Activated naive CD8-positive, alpha-beta T cell (primary cell): ENCODE measurements around the gene TEAD4.

Experiments used
- H3K27ac Mint-ChIP-seq: one replicate; pipeline ENCODE4 v1.8.0; 2021; ENCODE audit warnings: mixed read lengths
- H3K27me3 Mint-ChIP-seq: one replicate; pipeline ENCODE4 v1.8.0; 2021; ENCODE audit warnings: mixed read lengths
- H3K36me3 Mint-ChIP-seq: one replicate; pipeline ENCODE4 v1.8.0; 2021; ENCODE audit warnings: mixed read lengths
- H3K4me1 Mint-ChIP-seq: one replicate; pipeline ENCODE4 v1.8.0; 2021; ENCODE audit warnings: low read depth, mixed read lengths
- H3K4me3 Mint-ChIP-seq: one replicate; pipeline ENCODE4 v1.8.0; 2021; ENCODE audit warnings: mild to moderate bottlenecking, mixed read lengths
- H3K9me3 Mint-ChIP-seq: one replicate; pipeline ENCODE4 v1.8.0; 2021; ENCODE audit warnings: low read depth, mixed read lengths

Gene TEAD4

GRCh38 chr12:3003357-3003992 is 44.3 kb downstream of the TEAD4 start:
- Mint-ChIP-seq H3K36me3 (no peaks in the 10 kb centered on the region), H3K27me3 (peaks cover 2% of the 10 kb centered on the region), H3K4me3 (no peak overlapping the region), H3K27ac (no peak overlapping the region), H3K9me3 (no peaks in the 10 kb centered on the region), H3K4me1 (no peaks in the 10 kb centered on the region)

- Mint-ChIP-seq H3K36me3 (no peaks in the 10 kb centered on the region), H3K27me3 (peaks cover 2% of the 10 kb centered on the region), H3K9me3 (no peaks in the 10 kb centered on the region), H3K4me1 (no peaks in the 10 kb centered on the region), H3K27ac (no peak overlapping the region), H3K4me3 (no peak overlapping the region)
Measured at GRCh38 chr12:3004655-3005565, 45.7 kb downstream of the TEAD4 start.

GRCh38 chr12:3005736-3006135 is 46.5 kb downstream of the TEAD4 start:
- no peaks in the 10 kb centered on the region for H3K4me1 Mint-ChIP-seq
- no peak overlapping the region for H3K4me3 Mint-ChIP-seq
- no peak overlapping the region for H3K27ac Mint-ChIP-seq
- no peaks in the 10 kb centered on the region for H3K36me3 Mint-ChIP-seq
- H3K9me3 Mint-ChIP-seq = no peaks in the 10 kb centered on the region
- peaks cover 2% of the 10 kb centered on the region for H3K27me3 Mint-ChIP-seq

GRCh38 chr12:3009780-3010179 is 50.6 kb downstream of the TEAD4 start:
- H3K4me3 Mint-ChIP-seq = no peak overlapping the region
- H3K36me3 Mint-ChIP-seq = no peaks in the 10 kb centered on the region
- no peaks in the 10 kb centered on the region for H3K4me1 Mint-ChIP-seq
- no peaks in the 10 kb centered on the region for H3K9me3 Mint-ChIP-seq
- H3K27me3 Mint-ChIP-seq = no peaks in the 10 kb centered on the region
- no peak overlapping the region for H3K27ac Mint-ChIP-seq

GRCh38 chr12:3010214-3010930 is 51.2 kb downstream of the TEAD4 start:
- H3K4me3 Mint-ChIP-seq = no peak overlapping the region
- H3K27me3 Mint-ChIP-seq = no peaks in the 10 kb centered on the region
- no peaks in the 10 kb centered on the region for H3K9me3 Mint-ChIP-seq
- no peaks in the 10 kb centered on the region for H3K36me3 Mint-ChIP-seq
- H3K27ac Mint-ChIP-seq = no peak overlapping the region
- no peaks in the 10 kb centered on the region for H3K4me1 Mint-ChIP-seq

- H3K27me3 Mint-ChIP-seq = no peaks in the 10 kb centered on the region
- no peaks in the 10 kb centered on the region for H3K36me3 Mint-ChIP-seq
- no peak overlapping the region for H3K4me3 Mint-ChIP-seq
- no peaks in the 10 kb centered on the region for H3K4me1 Mint-ChIP-seq
- no peaks in the 10 kb centered on the region for H3K9me3 Mint-ChIP-seq
- H3K27ac Mint-ChIP-seq = no peak overlapping the region
Measured at GRCh38 chr12:3012786-3013185, 53.6 kb downstream of the TEAD4 start.

GRCh38 chr12:3014641-3015040 is 55.4 kb downstream of the TEAD4 start:
- no peaks in the 10 kb centered on the region for H3K27me3 Mint-ChIP-seq
- no peaks in the 10 kb centered on the region for H3K4me1 Mint-ChIP-seq
- no peaks in the 10 kb centered on the region for H3K36me3 Mint-ChIP-seq
- no peaks in the 10 kb centered on the region for H3K9me3 Mint-ChIP-seq
- no peak overlapping the region for H3K27ac Mint-ChIP-seq
- no peak overlapping the region for H3K4me3 Mint-ChIP-seq

GRCh38 chr12:3015356-3015755 is 56.2 kb downstream of the TEAD4 start:
- no peaks in the 10 kb centered on the region for H3K27me3 Mint-ChIP-seq
- H3K4me3 Mint-ChIP-seq = no peak overlapping the region
- H3K9me3 Mint-ChIP-seq = no peaks in the 10 kb centered on the region
- H3K36me3 Mint-ChIP-seq = no peaks in the 10 kb centered on the region
- no peaks in the 10 kb centered on the region for H3K4me1 Mint-ChIP-seq
- no peak overlapping the region for H3K27ac Mint-ChIP-seq

GRCh38 chr12:3016191-3016590 is 57.0 kb downstream of the TEAD4 start:
- no peaks in the 10 kb centered on the region for H3K36me3 Mint-ChIP-seq
- H3K4me3 Mint-ChIP-seq = no peak overlapping the region
- no peak overlapping the region for H3K27ac Mint-ChIP-seq
- H3K9me3 Mint-ChIP-seq = no peaks in the 10 kb centered on the region
- no peaks in the 10 kb centered on the region for H3K27me3 Mint-ChIP-seq
- no peaks in the 10 kb centered on the region for H3K4me1 Mint-ChIP-seq

- Mint-ChIP-seq H3K36me3 (no peaks in the 10 kb centered on the region), H3K27me3 (no peaks in the 10 kb centered on the region), H3K9me3 (no peaks in the 10 kb centered on the region), H3K27ac (no peak overlapping the region), H3K4me1 (no peaks in the 10 kb centered on the region), H3K4me3 (no peak overlapping the region)
Measured at GRCh38 chr12:3017281-3017680, 58.1 kb downstream of the TEAD4 start.

GRCh38 chr12:3018284-3019004 is 59.2 kb downstream of the TEAD4 start:
- H3K27me3 Mint-ChIP-seq = no peaks in the 10 kb centered on the region
- H3K4me3 Mint-ChIP-seq = no peak overlapping the region
- H3K27ac Mint-ChIP-seq = no peak overlapping the region

GRCh38 chr12:3019005-3019680 is 59.9 kb downstream of the TEAD4 start:
- H3K27me3 Mint-ChIP-seq = no peaks in the 10 kb centered on the region
- H3K36me3 Mint-ChIP-seq = no peaks in the 10 kb centered on the region
- no peaks in the 10 kb centered on the region for H3K4me1 Mint-ChIP-seq
- H3K27ac Mint-ChIP-seq = no peak overlapping the region
- no peaks in the 10 kb centered on the region for H3K9me3 Mint-ChIP-seq
- H3K4me3 Mint-ChIP-seq = no peak overlapping the region

More at GRCh38 chr12:3018284-3019004, 59.2 kb downstream of the TEAD4 start:
- Mint-ChIP-seq H3K36me3 (no peaks in the 10 kb centered on the region), H3K9me3 (no peaks in the 10 kb centered on the region), H3K4me1 (no peaks in the 10 kb centered on the region)

GRCh38 chr12:3020399-3020798 is 61.2 kb downstream of the TEAD4 start:
- no peak overlapping the region for H3K27ac Mint-ChIP-seq
- H3K4me1 Mint-ChIP-seq = no peaks in the 10 kb centered on the region
- H3K27me3 Mint-ChIP-seq = no peaks in the 10 kb centered on the region
- no peaks in the 10 kb centered on the region for H3K9me3 Mint-ChIP-seq
- H3K4me3 Mint-ChIP-seq = no peak overlapping the region
- no peaks in the 10 kb centered on the region for H3K36me3 Mint-ChIP-seq

- Mint-ChIP-seq H3K36me3 (no peaks in the 10 kb centered on the region), H3K27me3 (no peaks in the 10 kb centered on the region), H3K27ac (no peak overlapping the region), H3K4me3 (no peak overlapping the region), H3K9me3 (no peaks in the 10 kb centered on the region), H3K4me1 (no peaks in the 10 kb centered on the region)
Measured at GRCh38 chr12:3020850-3021435, 61.7 kb downstream of the TEAD4 start.
